DND-41 (cell line): ENCODE results near the gene ZNF691.

Experiments
- CTCF ChIP-seq: IDR thresholded peaks from 2 replicates; pipeline ENCODE4 v1.5.1; 2012; ENCODE audit warnings: borderline replicate concordance, low read length, moderate library complexity, mild to moderate bottlenecking; ENCODE audit not compliant: poor library complexity, severe bottlenecking; ENCODE audit errors: extremely low read depth
- EZH2 ChIP-seq: IDR thresholded peaks from 3 replicates; pipeline ENCODE4 v1.6.1; 2012; ENCODE audit warnings: borderline replicate concordance, low read depth, mild to moderate bottlenecking, moderate library complexity, low read length, inconsistent platforms; ENCODE audit not compliant: severe bottlenecking

GRCh38 chr1:42861014-42861399 is 14.6 kb downstream of the ZNF691 start:
- TF ChIP-seq CTCF (no peak), EZH2 (no peak)
